GM13976 (cell line): ENCODE data around the gene OSBP2.
A peak's percentile ranks its signal among the peaks of the same experiment; 100 is the strongest.

Experiments used
- DNase-seq: peaks from one replicate; pipeline ENCODE4 v3.0.0; 2012; ENCODE audit warnings: low spot score
- in situ Hi-C: fragments of 300-500 bp; cut with MboI; formaldehyde crosslinking; loops from one replicate; pipeline ENCODE4 v1.12.0; 2022; ENCODE audit warnings: low sequenced_read_pairs, mixed read lengths, inconsistent platforms; ENCODE audit not compliant: unreplicated experiment
- TF ChIP-seq, protein P1 (sequence below): IDR thresholded peaks from 2 replicates; pipeline ENCODE4 v1.5.1; 2012; ENCODE audit warnings: borderline replicate concordance, mild to moderate bottlenecking; ENCODE audit not compliant: insufficient read depth; ENCODE audit errors: extremely low read depth, missing control alignments, control extremely low read depth

The OSBP2 gene

GRCh38 chr22:30918761-30919160 lies 224.1 kb downstream of the OSBP2 start:
- no peak for DNase-seq
- in situ Hi-C loops, result loop anchor here (25.0 kb wide), 1 partner anchor 281 kb away; the partner anchor contains the start of gene SLC35E4
- TF ChIP-seq, protein P1, sequence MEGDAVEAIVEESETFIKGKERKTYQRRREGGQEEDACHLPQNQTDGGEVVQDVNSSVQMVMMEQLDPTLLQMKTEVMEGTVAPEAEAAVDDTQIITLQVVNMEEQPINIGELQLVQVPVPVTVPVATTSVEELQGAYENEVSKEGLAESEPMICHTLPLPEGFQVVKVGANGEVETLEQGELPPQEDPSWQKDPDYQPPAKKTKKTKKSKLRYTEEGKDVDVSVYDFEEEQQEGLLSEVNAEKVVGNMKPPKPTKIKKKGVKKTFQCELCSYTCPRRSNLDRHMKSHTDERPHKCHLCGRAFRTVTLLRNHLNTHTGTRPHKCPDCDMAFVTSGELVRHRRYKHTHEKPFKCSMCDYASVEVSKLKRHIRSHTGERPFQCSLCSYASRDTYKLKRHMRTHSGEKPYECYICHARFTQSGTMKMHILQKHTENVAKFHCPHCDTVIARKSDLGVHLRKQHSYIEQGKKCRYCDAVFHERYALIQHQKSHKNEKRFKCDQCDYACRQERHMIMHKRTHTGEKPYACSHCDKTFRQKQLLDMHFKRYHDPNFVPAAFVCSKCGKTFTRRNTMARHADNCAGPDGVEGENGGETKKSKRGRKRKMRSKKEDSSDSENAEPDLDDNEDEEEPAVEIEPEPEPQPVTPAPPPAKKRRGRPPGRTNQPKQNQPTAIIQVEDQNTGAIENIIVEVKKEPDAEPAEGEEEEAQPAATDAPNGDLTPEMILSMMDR, result no peak

- in situ Hi-C loops, result loop anchor here (10.0 to 25.0 kb wide), 2 partner anchors 155 to 283 kb away; partner anchors contain the start of gene SLC35E4
- no peak for DNase-seq
- TF ChIP-seq, protein P1, result no peak
Measured at GRCh38 chr22:30919973-30920372, 225.3 kb downstream of the OSBP2 start.

DNA sequence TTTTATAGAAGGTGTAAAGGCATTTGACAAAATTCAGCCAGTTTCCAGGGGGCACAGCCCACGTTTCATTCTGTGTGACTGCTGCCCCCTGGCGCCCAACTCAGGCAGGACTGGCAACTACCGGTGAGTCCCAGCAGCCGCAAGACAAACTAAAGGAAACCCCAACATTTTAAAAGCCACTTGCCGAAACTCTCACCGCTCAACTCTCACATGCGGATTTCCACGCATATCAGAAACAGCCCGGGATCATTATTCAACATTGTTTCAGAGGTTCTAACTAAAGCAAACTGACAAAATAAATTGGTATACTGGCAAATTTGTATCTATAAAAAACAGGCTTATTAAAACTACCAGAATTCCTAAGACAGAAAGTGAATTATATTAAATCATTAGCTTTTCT lies 225.7 kb downstream of the OSBP2 start:
- in situ Hi-C loops, result loop anchor here (10.0 to 25.0 kb wide), 2 partner anchors 156 to 283 kb away; partner anchors contain the start of gene SLC35E4
- DNase-seq, result peak; percentile 84
- TF ChIP-seq, protein P1, result peak; percentile 92

DNA sequence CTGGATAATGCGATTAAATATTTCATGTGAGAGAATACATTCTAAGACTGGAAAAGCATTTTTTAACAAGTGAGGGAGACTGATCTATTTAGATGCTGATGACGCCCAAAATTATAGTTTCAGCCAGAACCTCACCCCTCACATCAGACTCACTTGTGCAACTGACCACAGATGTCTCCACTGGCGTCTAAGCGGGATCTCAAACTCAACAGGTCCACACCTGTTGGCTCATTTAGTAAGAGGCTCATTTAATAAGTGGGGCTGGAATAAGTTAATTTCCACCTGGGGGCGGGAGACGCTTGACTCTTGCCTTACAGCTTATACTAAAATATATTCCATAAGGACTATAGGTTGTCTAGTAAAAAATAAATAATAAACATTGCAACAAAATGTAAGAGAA lies 226.4 kb downstream of the OSBP2 start:
- TF ChIP-seq, protein P1, result no peak
- no peak for DNase-seq
- in situ Hi-C loops, result loop anchor here (10.0 to 25.0 kb wide), 2 partner anchors 156 to 284 kb away; partner anchors contain the start of gene SLC35E4

GRCh38 chr22:30922151-30922611 lies 227.5 kb downstream of the OSBP2 start:
- DNase-seq, result peak; percentile 86
- in situ Hi-C loops, result loop anchor here (10.0 to 25.0 kb wide), 2 partner anchors 157 to 285 kb away; partner anchors contain the start of gene SLC35E4
- TF ChIP-seq, protein P1, result no peak

GRCh38 chr22:30923168-30923900 lies 228.7 kb downstream of the OSBP2 start:
- in situ Hi-C loops, result loop anchor here (10.0 to 25.0 kb wide), 2 partner anchors 159 to 286 kb away; partner anchors contain the start of gene SLC35E4
- TF ChIP-seq, protein P1, result no peak

More at GRCh38 chr22:30923168-30923900, 228.7 kb downstream of the OSBP2 start:
- no peak for DNase-seq
